HG03469 (cell line): ENCODE results near the gene HS6ST2.

ENCODE experiments used
- ATAC-seq: cut with Tn5 transposase; IDR thresholded peaks from one replicate; pipeline ENCODE4 v1.9.1; 2021; ENCODE audit warnings: mild to moderate bottlenecking, moderate library complexity, moderate number of reproducible peaks; ENCODE audit not compliant: unreplicated experiment

Gene HS6ST2

DNA sequence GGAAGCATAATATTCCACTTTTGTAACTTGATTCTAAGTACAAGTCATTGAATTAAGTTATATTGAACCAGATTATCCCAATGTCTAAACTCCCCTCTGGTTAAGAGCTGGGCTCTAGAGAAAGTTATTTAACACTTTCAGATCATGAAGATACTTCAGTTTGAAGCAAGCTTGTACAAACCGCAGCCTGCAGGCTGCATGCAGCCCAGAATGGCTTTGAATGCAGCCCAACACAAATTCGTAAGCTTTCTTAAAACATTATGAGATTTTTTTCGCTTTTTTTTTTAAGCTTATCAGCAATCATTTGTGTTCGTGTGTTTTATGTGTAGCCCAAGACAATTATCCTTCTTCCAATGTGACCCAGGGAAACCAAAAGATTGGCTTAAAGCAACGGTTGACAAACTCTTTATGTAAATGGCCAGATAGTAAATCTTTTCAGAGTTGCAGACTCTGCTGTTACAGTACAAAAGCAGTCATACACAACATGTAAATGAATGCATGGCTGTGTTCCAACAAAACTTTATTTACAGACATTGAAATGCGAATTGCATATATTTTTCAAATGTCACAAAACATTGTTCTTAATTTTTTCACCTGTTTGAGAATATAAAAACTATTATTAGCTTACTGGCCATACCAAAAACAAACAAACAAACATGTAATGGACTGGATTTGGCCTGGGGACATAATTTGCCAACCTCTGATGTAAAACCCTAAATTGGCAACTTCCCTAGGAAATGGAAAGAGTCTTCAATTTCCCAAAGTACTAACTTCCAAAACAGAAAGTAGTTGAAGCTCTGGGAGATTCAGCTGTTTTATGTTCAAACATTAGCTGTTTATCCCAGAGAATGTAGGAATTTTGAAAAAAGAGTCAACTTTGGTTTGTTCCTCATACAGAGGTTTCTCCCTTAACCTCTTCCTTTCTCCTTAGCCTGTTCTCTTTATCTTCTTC is 268.5 kb downstream of the HS6ST2 start:
- ATAC-seq = no peak

DNA sequence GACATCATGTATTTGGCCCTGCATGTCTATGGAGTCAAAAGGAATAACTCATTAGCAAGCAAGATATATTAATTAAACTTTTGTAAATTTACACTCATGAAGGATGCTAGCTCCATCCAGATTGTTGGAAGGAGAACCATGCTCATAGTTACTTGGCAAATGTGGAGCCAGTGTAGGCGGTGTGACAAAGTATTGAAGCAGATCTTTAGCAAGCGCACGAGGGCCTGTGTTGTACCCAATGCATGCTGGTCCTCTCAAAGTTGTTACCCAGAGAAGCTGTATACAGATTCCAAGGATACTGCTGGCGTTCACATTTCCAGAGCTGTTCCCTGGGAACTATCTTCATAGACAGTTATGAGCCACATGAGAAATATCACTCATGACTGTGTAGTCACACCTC is 273.2 kb downstream of the HS6ST2 start:
- no peak for ATAC-seq

DNA sequence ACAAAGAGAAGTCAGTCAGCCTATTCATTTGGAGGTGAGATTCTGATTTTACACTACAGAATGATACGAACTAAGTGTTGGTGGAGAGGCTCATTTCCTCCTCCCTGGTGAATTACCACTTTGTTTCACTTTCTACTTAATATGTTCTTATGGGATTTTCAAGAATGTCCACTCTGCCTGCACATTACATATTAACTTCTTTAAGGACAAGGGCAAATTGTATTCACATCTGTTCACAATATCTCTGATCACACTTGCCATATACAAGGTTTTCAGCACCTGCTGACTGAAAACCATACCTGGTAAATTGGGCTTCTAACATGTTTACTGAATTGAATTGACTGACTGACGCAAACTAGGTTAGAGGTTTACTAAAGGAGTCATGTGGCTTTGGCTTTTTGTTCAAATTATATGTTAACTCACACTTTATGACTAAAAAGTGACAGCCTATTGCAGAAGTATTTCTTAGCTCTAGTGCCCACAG is 281.2 kb downstream of the HS6ST2 start:
- ATAC-seq = no peak

GRCh38 chrX:132676561-132677186 is 281.8 kb downstream of the HS6ST2 start:
- no peak for ATAC-seq

GRCh38 chrX:132676102-132676501 is 282.3 kb downstream of the HS6ST2 start:
- ATAC-seq = no peak

DNA sequence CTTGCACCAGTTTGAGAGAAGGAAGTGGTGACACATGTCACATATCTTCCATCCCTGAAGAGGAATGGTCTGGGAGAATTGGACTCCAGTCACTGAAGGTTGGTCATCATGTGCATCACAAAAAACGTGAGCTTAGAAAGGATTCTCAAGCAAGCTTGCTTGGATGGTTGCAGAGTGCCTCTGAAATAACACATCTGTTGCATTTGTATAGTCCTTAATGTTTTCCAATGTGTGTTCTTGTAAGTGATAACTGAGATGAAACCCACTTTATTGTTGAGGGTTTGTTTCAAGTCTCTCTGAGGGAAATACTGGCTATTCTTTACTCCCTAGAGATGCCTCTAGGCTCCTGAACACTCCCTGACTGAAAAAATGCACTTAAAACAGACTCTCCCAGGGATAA is 285.1 kb downstream of the HS6ST2 start:
- ATAC-seq = no peak

DNA sequence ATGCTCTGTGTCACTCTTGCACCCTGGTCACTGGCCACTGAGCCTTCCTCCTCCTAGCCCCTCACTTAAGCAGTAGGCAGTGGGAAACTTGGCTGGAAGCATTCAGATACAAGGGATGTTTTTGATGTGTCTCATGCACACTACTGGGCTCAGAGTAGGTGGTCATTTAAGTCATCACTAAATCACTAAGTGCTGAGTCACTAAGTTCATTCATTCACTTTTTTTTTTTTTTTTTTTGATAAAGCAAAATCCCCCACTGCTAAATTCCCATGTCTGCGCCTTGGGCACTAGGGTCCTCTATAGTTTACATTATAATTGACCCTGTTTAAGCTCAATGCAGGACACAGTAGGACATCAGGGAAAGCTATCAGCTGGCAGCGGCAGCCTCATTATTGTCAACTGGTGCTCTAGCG is 287.2 kb downstream of the HS6ST2 start:
- no peak for ATAC-seq

GRCh38 chrX:132669142-132669541 is 289.3 kb downstream of the HS6ST2 start:
- ATAC-seq = no peak

- ATAC-seq = no peak
Measured at GRCh38 chrX:132668178-132668577, 290.3 kb downstream of the HS6ST2 start.

GRCh38 chrX:132665676-132666075 is 292.8 kb downstream of the HS6ST2 start:
- ATAC-seq = no peak

DNA sequence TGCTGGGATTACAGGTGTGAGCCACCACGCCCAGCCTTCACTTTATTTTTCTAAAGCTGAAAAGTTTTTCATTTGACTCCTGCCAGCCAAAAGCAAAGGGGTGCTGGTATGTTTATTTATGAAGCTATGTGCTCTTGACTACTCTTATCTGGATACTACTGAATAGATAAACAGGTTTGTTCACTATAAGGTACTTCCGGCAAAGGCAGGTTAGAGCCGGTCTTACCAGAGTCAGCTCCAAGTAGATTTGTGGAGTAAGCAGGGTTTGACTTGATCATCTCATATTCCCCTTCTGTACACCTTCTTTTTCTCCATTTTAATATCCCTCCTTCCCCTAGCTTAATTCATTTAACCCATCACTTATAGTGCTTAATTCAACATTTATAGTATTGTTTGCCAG is 294.2 kb downstream of the HS6ST2 start:
- no peak for ATAC-seq

DNA sequence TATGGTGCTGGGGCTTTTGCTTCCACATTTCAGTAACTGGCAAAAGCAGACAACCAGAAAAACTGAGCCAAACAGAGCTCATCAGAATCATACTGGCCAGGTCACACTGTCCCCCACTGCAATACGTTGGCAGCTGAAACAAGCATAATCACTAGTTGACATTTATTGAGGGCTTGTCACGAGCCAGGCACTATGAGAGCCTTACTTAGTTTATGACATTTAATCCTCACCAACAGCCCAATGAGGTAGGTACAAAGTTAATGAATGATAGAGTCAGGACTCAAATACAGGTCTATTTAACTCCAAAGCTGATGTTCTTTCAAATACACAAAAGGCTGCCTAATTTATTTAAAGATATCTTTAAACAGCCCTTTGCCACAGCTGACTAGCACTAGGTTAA is 295.6 kb downstream of the HS6ST2 start:
- ATAC-seq = no peak

GRCh38 chrX:132657876-132658275 is 300.6 kb downstream of the HS6ST2 start:
- ATAC-seq = no peak

DNA sequence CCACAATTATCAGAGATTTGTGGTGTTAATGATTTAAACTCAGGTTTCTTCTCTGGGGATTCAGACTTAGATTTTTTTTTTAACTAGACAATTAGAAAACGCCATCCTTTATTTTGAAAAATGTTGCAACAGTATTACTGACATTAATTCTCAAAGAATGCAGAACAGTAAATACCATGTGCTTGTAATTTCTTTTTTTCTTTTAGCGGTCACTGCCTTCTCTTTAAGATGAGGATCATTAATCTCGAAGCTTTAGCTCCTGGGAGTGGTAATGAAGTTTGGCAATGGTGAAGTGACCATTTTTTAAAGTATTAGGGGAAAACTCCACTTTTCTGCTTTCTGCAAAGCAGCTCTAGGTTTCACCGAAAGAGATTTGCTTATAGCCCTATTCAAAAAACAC is 305.6 kb downstream of the HS6ST2 start:
- ATAC-seq = no peak

DNA sequence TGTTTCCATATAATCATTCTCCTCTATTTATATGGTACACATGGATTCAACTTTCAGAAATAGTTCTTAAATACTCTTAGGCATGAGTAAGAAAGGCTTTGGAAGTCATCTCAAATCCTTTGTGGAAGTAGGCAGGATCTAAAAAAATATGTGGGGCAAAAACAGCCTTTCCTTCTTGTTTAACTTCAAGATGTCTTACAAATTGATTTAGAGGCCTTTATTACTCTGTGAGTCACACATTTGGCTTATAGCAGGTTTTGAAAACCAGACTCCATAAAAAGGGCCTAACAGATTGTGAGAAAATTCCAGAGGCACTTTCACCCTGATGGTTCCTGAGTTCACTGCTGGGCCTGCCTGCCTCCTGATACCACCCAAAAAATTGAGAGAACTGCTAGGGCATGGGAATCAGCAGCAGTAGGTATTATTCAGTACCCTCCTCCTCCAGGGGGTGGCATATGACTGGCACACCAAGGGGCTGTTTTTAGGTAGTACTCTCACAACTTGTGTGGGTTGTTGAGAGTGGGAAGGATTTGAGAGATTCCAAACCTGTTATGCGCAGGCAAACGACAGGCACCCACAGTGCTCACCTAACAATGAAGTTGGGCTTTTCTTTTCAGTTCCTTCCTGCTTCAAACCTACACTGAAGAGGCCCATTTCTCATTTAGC is 306.9 kb downstream of the HS6ST2 start:
- ATAC-seq = no peak

DNA sequence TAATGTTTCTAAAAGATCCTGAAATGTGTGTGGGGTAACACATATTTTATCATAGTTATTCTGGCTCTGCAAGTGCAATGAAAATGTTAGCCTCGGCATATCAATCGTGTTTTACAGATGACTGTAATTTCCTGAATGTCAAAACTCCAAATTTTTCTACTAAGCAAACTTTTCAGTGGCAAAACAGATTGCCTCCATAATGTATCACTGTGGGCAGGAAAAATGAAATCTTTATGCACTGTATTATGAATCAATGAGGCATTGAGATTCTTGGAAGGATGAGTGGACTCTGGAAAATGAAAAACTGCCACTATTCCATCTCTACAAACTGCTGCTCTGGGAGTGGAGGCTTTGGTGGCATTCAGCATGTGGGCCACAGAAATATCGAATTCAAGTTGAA is 309.5 kb downstream of the HS6ST2 start:
- ATAC-seq = no peak

DNA sequence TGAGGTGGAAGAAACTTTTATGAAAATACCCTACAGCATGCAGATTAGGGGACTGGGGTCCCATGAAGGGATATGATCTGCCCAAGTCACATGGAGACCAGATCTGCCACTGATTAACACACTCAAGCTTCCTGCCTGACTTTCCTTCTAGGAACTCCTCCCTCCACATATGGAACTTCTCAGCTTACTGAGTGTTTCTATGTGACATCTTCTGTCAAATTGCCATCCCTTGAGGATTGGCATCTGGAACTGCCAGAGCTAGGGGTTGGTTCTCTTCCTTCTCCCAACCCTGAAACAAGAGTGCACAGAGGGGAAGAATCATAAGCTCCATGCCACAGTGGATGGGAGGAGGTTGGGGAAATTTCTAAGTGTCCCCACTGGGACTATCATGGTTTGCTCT is 319.0 kb downstream of the HS6ST2 start:
- no peak for ATAC-seq

GRCh38 chrX:132638313-132638712 is 320.1 kb downstream of the HS6ST2 start:
- ATAC-seq = no peak

- no peak for ATAC-seq
Measured at GRCh38 chrX:132636080-132636479, 322.3 kb downstream of the HS6ST2 start.

DNA sequence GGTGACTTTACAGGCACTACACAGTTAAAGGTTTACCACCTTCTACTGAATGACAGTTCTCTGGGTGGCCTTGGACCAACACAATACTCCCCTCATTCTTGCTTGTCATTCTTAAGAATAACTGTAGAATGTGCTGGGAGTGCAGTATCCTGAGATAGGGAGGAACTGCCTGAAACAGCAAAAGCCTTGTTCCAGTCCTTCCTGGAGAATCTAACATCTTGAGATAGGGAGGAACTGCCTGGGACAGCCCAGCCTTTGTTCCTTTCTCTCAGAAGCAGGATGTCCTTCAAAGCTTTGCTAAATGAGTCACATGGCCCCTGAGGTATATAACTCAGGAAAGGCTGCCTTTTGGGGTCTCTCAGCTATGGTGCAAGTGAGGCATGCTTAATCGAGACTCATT is 323.9 kb downstream of the HS6ST2 start:
- no peak for ATAC-seq

- ATAC-seq = no peak
Measured at GRCh38 chrX:132631579-132632232, 326.7 kb downstream of the HS6ST2 start.
